ENCODE results near the gene ALG1. TPM values are rescaled to one million over a fixed set of nuclear protein-coding genes. Genes with fewer than 3 reads are reported as not detected.

ALG1 gene
- polyA plus RNA-seq, 1 experiment = 35.4 TPM

DNA sequence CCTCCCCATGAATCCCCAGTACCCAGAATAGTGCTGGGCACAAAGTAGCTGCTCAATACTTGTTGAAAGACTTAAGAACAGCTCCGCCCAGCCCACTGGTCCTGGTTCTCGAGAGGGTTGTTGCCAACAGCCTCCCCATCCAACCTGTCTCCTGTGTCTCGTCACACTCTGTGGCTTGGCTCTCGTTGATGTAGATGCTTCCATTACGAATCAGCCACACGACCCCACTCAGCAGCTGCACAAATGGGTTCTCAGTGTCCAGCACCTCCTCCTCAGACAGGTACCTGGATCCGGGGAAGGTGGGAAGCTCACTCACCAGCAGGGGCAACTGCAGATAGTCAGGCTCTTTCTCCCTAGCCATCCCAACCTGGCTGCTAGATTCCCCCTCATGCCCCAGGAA lies 40.0 kb upstream of the ALG1 start:
- H3K27ac ChIP-seq (ENCODE audit: low read depth, low read length) = no peak overlapping the region
- no peaks in the 10 kb centered on the region for H3K27me3 ChIP-seq (ENCODE audit: control insufficient read depth, insufficient read depth, low read length)
- CTCF ChIA-PET = no interaction called here
- no peak for DNase-seq (ENCODE audit: low read depth, low spot score)
- POLR2A ChIA-PET = no interaction called here
- no peaks in the 10 kb centered on the region for H3K9me3 ChIP-seq (ENCODE audit: control insufficient read depth, insufficient read depth, low read length)
- H3K4me3 ChIP-seq (ENCODE audit: low read depth, low read length) = no peak overlapping the region
- TF ChIP-seq, protein P1, sequence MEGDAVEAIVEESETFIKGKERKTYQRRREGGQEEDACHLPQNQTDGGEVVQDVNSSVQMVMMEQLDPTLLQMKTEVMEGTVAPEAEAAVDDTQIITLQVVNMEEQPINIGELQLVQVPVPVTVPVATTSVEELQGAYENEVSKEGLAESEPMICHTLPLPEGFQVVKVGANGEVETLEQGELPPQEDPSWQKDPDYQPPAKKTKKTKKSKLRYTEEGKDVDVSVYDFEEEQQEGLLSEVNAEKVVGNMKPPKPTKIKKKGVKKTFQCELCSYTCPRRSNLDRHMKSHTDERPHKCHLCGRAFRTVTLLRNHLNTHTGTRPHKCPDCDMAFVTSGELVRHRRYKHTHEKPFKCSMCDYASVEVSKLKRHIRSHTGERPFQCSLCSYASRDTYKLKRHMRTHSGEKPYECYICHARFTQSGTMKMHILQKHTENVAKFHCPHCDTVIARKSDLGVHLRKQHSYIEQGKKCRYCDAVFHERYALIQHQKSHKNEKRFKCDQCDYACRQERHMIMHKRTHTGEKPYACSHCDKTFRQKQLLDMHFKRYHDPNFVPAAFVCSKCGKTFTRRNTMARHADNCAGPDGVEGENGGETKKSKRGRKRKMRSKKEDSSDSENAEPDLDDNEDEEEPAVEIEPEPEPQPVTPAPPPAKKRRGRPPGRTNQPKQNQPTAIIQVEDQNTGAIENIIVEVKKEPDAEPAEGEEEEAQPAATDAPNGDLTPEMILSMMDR (IDR thresholded peaks at IDR 0.05; ENCODE audit: low read depth, low read length) = no peak

GRCh38 chr16:5032748-5033167 lies 38.9 kb upstream of the ALG1 start:
- no peaks in the 10 kb centered on the region for H3K27me3 ChIP-seq (ENCODE audit: control insufficient read depth, insufficient read depth, low read length)
- no peak for DNase-seq (ENCODE audit: low read depth, low spot score)
- TF ChIP-seq, protein P1 (IDR thresholded peaks at IDR 0.05; ENCODE audit: low read depth, low read length) = no peak
- H3K9me3 ChIP-seq (ENCODE audit: control insufficient read depth, insufficient read depth, low read length) = no peaks in the 10 kb centered on the region
- CTCF ChIA-PET = no interaction called here
- H3K27ac ChIP-seq (ENCODE audit: low read depth, low read length) = no peak overlapping the region
- peak overlapping the region; percentile 80 for H3K4me3 ChIP-seq (ENCODE audit: low read depth, low read length)
- POLR2A ChIA-PET = interaction anchor here (1.4 kb wide), 1 partner anchor 298 kb away, joined by 4 read pairs; the partner anchor contains the start of genes ANKS3 and DNAAF8

DNA sequence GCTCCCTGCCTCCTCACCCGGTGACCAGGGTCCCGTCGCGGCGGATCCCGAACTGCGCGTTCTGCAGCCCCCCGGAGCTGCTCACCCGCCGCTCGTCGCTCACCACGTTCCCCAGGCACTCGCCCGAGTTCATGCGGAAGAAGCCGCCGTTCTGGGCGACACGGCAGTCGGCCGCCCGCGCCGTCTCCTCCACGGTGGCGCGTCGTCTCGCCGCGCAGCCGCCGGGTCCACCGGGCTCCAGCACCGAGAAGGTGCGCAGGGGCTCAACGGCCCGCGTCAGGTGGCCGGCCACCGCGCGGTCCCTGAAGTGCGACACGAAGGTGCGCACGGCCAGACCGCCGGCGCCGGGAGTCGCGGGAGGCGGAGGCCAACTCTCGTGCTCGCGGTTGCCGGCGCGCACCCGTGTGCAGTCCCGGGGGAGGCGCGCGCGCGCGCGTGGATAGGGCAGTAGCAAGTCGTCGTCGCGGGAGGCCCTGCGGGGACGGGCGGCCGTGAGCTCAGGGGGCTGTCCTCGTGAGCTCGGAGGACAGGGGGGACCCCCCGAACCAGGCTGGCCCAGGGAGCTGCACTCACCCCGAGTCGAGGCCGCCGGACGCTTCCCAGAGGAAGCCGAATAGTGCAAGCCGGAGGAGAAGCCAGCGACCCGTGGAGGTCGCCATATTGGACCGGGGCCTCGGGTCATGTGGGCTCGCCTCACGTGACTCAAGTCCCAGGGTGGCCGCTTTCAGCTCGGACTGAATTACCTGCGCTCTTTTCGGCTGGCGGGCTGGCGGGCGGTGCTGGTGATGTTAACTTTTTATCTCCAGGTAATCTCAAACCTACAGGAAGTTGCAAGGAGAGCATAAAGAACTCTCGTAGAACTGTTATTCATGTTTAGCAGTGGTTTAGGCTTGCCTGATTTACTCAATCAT lies 38.1 kb upstream of the ALG1 start, which contains the start of gene NAGPA:
Gene NAGPA (minus strand): TSS at position 680 of the 911 bp plus-strand sequence. CDS start 21 bp downstream, at position 659.
- POLR2A ChIA-PET = interaction anchor here (0.7 to 1.4 kb wide), 6 partner anchors 13 to 299 kb away, joined by 3 to 6 read pairs (median 4); partner anchors contain the start of genes ALG1, ANKS3, DNAAF8 and SEC14L5
- CTCF ChIA-PET = interaction anchor here (0.6 kb wide), 1 partner anchor 9 kb away, joined by 4 read pairs; no protein-coding TSS in a partner anchor
- peak within 1 kb of the TSS; percentile 80 for H3K4me3 ChIP-seq (ENCODE audit: low read depth, low read length)
- peak within 1 kb of the TSS; percentile 57 for H3K27ac ChIP-seq (ENCODE audit: low read depth, low read length)
- DNase-seq (ENCODE audit: low read depth, low spot score) = peak; percentile 68
- TF ChIP-seq, protein P1 (IDR thresholded peaks at IDR 0.05; ENCODE audit: low read depth, low read length) = no peak
- no peaks in the 10 kb centered on the region for H3K27me3 ChIP-seq (ENCODE audit: control insufficient read depth, insufficient read depth, low read length)
- no peaks in the 10 kb centered on the region for H3K9me3 ChIP-seq (ENCODE audit: control insufficient read depth, insufficient read depth, low read length)

DNA sequence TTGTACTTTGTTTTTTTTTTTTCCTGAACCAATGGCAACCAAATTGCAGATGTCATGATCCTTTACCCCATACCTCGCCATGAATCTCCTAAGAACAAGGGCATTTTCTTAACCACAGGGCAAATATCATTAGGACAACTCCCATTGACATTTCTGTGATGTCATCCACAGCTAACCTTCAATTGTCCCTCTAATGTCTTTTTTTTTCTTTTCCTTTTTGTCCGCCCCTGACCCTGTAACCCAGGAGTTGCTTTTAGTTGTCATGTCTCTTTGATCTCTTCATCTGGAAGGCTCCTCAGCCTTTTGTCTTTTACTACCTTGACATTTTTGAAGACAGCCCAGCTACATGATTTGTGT lies 37.5 kb upstream of the ALG1 start:
- H3K4me3 ChIP-seq (ENCODE audit: low read depth, low read length) = peak overlapping the region; percentile 80
- ChIA-PET POLR2A (interaction anchor here (0.7 to 1.4 kb wide), 6 partner anchors 14 to 300 kb away, joined by 3 to 6 read pairs (median 4); partner anchors contain the start of genes ALG1, ANKS3, DNAAF8 and SEC14L5), CTCF (interaction anchor here (0.6 kb wide), 2 partner anchors 9 to 181 kb away, joined by 3 to 4 read pairs; no protein-coding TSS in a partner anchor)
- H3K27ac ChIP-seq (ENCODE audit: low read depth, low read length) = no peak overlapping the region
- no peaks in the 10 kb centered on the region for H3K9me3 ChIP-seq (ENCODE audit: control insufficient read depth, insufficient read depth, low read length)
- TF ChIP-seq, protein P1 (IDR thresholded peaks at IDR 0.05; ENCODE audit: low read depth, low read length) = no peak
- no peaks in the 10 kb centered on the region for H3K27me3 ChIP-seq (ENCODE audit: control insufficient read depth, insufficient read depth, low read length)
- DNase-seq (ENCODE audit: low read depth, low spot score) = no peak

- Histone ChIP-seq H3K4me3 (ENCODE audit: low read depth, low read length) (no peak overlapping the region), H3K9me3 (ENCODE audit: control insufficient read depth, insufficient read depth, low read length) (no peaks in the 10 kb centered on the region), H3K27me3 (ENCODE audit: control insufficient read depth, insufficient read depth, low read length) (peaks cover 2% of the 10 kb centered on the region), H3K27ac (ENCODE audit: low read depth, low read length) (no peak overlapping the region)
- TF ChIP-seq, protein P1 (IDR thresholded peaks at IDR 0.05; ENCODE audit: low read depth, low read length) = no peak
- CTCF ChIA-PET = interaction anchor here (0.8 kb wide), 1 partner anchor 23 kb away, joined by 3 read pairs; no protein-coding TSS in a partner anchor
- DNase-seq (ENCODE audit: low read depth, low spot score) = no peak
- POLR2A ChIA-PET = no interaction called here
These were observed 35.8 kb upstream of the ALG1 start for GRCh38 chr16:5035909-5036227.
